ENCODE results near the gene CCL4. TPM values are rescaled to one million over a fixed set of nuclear protein-coding genes. Genes with fewer than 3 reads are reported as not detected.
"Not testable (repeated sequence)": the region's sequence is repeated elsewhere in the genome, so short reads cannot be mapped to it uniquely, and the experiment has no call there.

CCL4 gene
- total RNA-seq = 10 to 100 TPM in 1 of 2 donors, 1 to 10 TPM in 1; 5.8 to 16.5 TPM

DNA sequence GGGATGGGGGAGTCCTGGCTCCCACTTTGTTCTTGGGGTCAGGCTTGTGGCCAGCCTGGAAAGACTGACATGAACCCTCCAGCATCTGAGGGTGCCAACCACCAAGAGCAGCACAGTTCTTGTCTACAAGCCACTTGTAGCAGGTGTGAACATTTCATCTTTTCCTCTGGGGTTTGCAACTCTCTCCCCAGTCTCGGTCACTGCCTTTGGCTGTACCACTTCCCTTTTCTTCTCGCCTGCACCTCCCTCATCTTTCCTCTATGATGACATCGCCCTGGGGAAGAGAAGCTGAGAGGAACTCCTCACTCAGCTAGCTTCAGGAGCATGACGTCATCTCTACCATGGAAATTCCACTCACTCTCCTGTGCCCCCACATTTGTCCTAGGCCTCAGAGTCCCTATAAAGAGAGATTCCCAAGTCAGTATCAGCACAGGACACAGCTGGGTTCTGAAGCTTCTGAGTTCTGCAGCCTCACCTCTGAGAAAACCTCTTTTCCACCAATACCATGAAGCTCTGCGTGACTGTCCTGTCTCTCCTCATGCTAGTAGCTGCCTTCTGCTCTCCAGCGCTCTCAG lies at the start of gene CCL4:
Gene CCL4, plus strand, starts transcription at position 427 of the 575 bp plus-strand sequence. Its CDS starts 79 bp downstream, at position 506.
- not testable (repeated sequence) for H3K4me1 ChIP-seq (ENCODE audit: control insufficient read depth in 1 of 2, low read depth in 2 of 2); H3K27ac ChIP-seq; ATAC-seq (ENCODE audit: insufficient number of reproducible peaks, low FRiP score, low read depth); H3K4me3 ChIP-seq; H3K9me3 ChIP-seq; H3K27me3 ChIP-seq (replicated peaks; ENCODE audit: insufficient read depth); H3K36me3 ChIP-seq; DNase-seq (ENCODE audit: low spot score)

DNA sequence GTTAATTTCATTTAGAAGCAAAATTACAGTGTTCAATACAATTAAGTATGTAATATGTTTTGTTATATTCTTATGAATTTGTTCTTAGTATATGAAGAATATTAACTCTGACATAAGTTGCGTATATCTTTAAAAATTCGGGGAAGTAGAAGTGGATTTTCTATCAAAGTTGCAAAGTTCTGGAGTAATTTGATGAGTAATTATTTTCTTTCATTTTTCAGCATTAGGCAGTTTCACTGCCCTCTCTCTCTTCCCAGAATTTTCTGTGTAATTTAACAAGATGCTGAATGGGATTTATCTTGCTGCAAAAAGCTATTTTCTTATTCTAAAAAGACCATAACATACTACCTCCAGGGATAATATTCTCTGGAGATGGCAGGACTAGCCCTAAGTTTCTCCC lies 48.5 kb upstream of the CCL4 start:
- Histone ChIP-seq H3K36me3 (no peaks in the 10 kb centered on the region), H3K4me1 (ENCODE audit: control insufficient read depth in 1 of 2, low read depth in 2 of 2) (no peaks in the 10 kb centered on the region), H3K9me3 (peaks cover 3% of the 10 kb centered on the region), H3K27ac (no peak overlapping the region), H3K27me3 (replicated peaks; ENCODE audit: insufficient read depth) (no peaks in the 10 kb centered on the region), H3K4me3 (no peak overlapping the region)
- TF ChIP-seq, protein P1, sequence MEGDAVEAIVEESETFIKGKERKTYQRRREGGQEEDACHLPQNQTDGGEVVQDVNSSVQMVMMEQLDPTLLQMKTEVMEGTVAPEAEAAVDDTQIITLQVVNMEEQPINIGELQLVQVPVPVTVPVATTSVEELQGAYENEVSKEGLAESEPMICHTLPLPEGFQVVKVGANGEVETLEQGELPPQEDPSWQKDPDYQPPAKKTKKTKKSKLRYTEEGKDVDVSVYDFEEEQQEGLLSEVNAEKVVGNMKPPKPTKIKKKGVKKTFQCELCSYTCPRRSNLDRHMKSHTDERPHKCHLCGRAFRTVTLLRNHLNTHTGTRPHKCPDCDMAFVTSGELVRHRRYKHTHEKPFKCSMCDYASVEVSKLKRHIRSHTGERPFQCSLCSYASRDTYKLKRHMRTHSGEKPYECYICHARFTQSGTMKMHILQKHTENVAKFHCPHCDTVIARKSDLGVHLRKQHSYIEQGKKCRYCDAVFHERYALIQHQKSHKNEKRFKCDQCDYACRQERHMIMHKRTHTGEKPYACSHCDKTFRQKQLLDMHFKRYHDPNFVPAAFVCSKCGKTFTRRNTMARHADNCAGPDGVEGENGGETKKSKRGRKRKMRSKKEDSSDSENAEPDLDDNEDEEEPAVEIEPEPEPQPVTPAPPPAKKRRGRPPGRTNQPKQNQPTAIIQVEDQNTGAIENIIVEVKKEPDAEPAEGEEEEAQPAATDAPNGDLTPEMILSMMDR (IDR thresholded peaks at IDR 0.05) = no peak
- DNase-seq (ENCODE audit: low spot score) (no peak), ATAC-seq (ENCODE audit: insufficient number of reproducible peaks, low FRiP score, low read depth) (no peak)

DNA sequence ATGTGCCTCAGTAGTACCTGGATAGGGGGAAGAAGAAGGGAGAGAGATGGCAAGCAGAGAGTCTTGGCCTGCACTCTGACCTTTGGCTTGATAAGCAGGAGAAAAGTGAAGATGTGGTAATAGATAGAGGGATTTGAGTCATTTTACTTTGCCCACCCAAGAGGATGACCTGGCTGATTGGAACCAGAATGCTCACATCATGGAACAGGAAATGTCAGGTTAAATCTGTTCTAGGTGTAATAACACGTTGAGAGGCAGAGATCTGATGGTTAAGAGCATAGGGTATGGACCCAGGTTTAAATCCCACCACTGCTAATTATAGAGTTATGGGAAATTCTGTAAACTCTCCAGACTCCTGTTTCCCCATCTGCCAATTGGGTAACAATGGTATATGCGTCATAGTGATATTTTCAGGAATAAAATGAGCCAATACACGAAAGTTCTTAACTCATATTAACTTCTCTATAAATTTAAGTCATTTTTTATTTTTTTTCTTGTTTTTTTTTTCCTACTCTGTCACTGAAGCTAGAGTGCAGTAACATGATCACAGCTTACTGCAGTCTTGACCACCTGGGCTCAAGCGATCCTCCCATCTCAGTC lies 47.6 kb upstream of the CCL4 start:
- Histone ChIP-seq H3K36me3 (no peaks in the 10 kb centered on the region), H3K27me3 (replicated peaks; ENCODE audit: insufficient read depth) (no peaks in the 10 kb centered on the region), H3K4me3 (no peak overlapping the region), H3K27ac (no peak overlapping the region), H3K4me1 (ENCODE audit: control insufficient read depth in 1 of 2, low read depth in 2 of 2) (no peaks in the 10 kb centered on the region), H3K9me3 (peaks cover 3% of the 10 kb centered on the region)
- ATAC-seq (ENCODE audit: insufficient number of reproducible peaks, low FRiP score, low read depth) (no peak), DNase-seq (ENCODE audit: low spot score) (no peak)
- TF ChIP-seq, protein P1 (IDR thresholded peaks at IDR 0.05) = no peak

DNA sequence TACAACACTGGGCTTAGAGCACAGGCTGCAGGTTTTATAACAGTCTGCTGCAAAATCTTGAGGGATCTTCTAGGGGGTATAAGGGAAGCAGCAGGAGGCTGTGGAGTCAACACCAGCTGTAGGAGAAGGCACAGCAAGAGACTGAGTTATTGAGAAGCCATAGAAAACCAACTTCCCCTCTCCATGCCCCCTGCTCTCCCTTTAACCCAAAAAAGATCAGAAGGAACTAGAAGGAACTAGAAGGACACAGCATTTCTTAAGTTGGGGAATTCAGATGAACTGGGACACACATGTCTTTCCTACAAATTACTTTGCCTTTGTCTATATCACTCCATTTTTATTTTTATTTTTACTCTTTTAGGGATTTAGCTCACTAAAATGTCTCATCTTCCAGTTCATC lies 45.7 kb upstream of the CCL4 start:
- TF ChIP-seq, protein P1 (IDR thresholded peaks at IDR 0.05) = no peak
- Histone ChIP-seq H3K4me3 (no peak overlapping the region), H3K27ac (no peak overlapping the region), H3K27me3 (replicated peaks; ENCODE audit: insufficient read depth) (no peaks in the 10 kb centered on the region), H3K36me3 (no peaks in the 10 kb centered on the region), H3K9me3 (no peaks in the 10 kb centered on the region), H3K4me1 (ENCODE audit: control insufficient read depth in 1 of 2, low read depth in 2 of 2) (no peaks in the 10 kb centered on the region)
- DNase-seq (ENCODE audit: low spot score) (no peak), ATAC-seq (ENCODE audit: insufficient number of reproducible peaks, low FRiP score, low read depth) (no peak)

DNA sequence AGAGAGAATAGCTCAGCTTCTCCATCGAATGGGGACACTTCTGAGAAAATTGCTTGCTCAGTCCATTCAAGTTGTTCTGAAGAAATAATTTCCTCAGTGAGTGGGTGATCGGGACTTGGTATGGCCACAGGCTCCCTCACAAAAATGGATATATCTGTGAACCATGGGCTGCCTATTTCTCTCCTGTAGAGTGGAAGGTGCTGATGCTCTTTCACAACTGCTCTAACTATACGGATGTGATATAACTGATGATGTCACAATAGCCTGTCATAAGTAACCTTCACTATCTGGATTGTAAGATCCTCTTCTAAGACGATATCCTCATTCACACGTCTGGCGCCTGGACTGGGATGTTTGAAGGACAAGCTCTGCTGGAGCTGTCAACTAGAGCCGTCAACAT lies 44.2 kb upstream of the CCL4 start:
- no peaks in the 10 kb centered on the region for H3K4me1 ChIP-seq (ENCODE audit: control insufficient read depth in 1 of 2, low read depth in 2 of 2)
- TF ChIP-seq, protein P1 (IDR thresholded peaks at IDR 0.05) = no peak
- H3K27ac ChIP-seq = no peak overlapping the region
- DNase-seq (ENCODE audit: low spot score) (no peak), ATAC-seq (ENCODE audit: insufficient number of reproducible peaks, low FRiP score, low read depth) (no peak)
- no peaks in the 10 kb centered on the region for H3K36me3 ChIP-seq
- H3K9me3 ChIP-seq = no peaks in the 10 kb centered on the region
- H3K4me3 ChIP-seq = no peak overlapping the region
- H3K27me3 ChIP-seq (replicated peaks; ENCODE audit: insufficient read depth) = no peaks in the 10 kb centered on the region

DNA sequence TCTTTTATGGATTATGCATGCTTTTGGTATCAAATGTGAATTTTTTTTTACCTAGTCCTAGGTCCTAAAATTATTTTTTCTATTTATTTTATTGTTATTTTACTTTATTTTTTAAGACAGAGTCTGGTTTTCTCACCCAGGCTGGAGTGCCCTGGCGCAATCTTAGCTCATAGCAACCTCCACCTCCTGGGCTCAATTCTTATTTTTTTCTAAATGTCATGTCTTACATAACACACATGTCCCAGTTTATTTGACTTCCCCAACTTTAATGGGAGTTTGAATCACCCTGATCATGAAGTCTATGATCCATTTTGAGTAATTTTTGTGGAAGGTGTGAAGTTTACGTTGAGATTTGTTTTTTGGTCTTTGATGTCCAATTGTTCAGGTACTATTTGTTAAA lies 42.8 kb upstream of the CCL4 start:
- Histone ChIP-seq H3K4me1 (ENCODE audit: control insufficient read depth in 1 of 2, low read depth in 2 of 2) (no peaks in the 10 kb centered on the region), H3K27me3 (replicated peaks; ENCODE audit: insufficient read depth) (no peaks in the 10 kb centered on the region), H3K4me3 (no peak overlapping the region), H3K9me3 (no peaks in the 10 kb centered on the region), H3K36me3 (no peaks in the 10 kb centered on the region), H3K27ac (no peak overlapping the region)
- no peak for ATAC-seq (ENCODE audit: insufficient number of reproducible peaks, low FRiP score, low read depth)
- TF ChIP-seq, protein P1 (IDR thresholded peaks at IDR 0.05) = no peak
- DNase-seq (ENCODE audit: low spot score) = no peak
